OCI-LY1 (cell line): ENCODE data around the gene GFOD1.
A peak's percentile ranks its signal among the peaks of the same experiment; 100 is the strongest.

Experiments
- H2AFZ ChIP-seq: fragments of 200-600 bp; sonication (generic), shearing (Covaris generic); 2 replicates; pipeline ENCODE4 v1.6.0; 2014; ENCODE audit warnings: antibody characterized with exemption, mild to moderate bottlenecking, low read length
- H3F3A ChIP-seq: fragments of 200-600 bp; sonication (generic), shearing (Covaris generic); 2 replicates; pipeline ENCODE4 v1.6.0; 2014; ENCODE audit warnings: mild to moderate bottlenecking, antibody characterized with exemption, low read length, moderate library complexity; ENCODE audit not compliant: insufficient read depth
- H3K27ac ChIP-seq: fragments of 200-600 bp; sonication (generic); 2 replicates; pipeline ENCODE4 v1.5.1; 2014; ENCODE audit warnings: low read length, mixed run types, mild to moderate bottlenecking, low read depth; ENCODE audit not compliant: poor library complexity, severe bottlenecking
- H3K27me3 ChIP-seq: fragments of 200-600 bp; sonication (generic); 2 replicates; pipeline ENCODE4 v1.6.0; 2014; ENCODE audit warnings: antibody characterized with exemption, mild to moderate bottlenecking, low read length, moderate library complexity; ENCODE audit not compliant: insufficient read depth
- H3K36me3 ChIP-seq: fragments of 200-600 bp; sonication (generic); 2 replicates; pipeline ENCODE4 v1.6.1; 2014; ENCODE audit warnings: mild to moderate bottlenecking, antibody characterized with exemption, low read length, moderate library complexity, mixed read lengths; ENCODE audit not compliant: insufficient read depth
- H3K4me1 ChIP-seq: fragments of 200-600 bp; sonication (generic); 2 replicates; pipeline ENCODE4 v1.5.1; 2014; ENCODE audit warnings: mild to moderate bottlenecking, low read length, moderate library complexity; ENCODE audit not compliant: insufficient read depth, severe bottlenecking
- H3K4me2 ChIP-seq: fragments of 200-600 bp; sonication (generic), shearing (Covaris generic); 2 replicates; pipeline ENCODE4 v1.6.1; 2014; ENCODE audit warnings: low read length
- H3K4me3 ChIP-seq: fragments of 200-600 bp; sonication (generic); 2 replicates; pipeline ENCODE4 v1.5.1; 2014; ENCODE audit warnings: low read length, low read depth, mild to moderate bottlenecking, mixed read lengths; ENCODE audit not compliant: poor library complexity, severe bottlenecking
- H3K79me2 ChIP-seq: fragments of 200-600 bp; shearing (Covaris generic); 2 replicates; pipeline ENCODE4 v1.6.1; 2016; ENCODE audit warnings: mixed run types, low read length, mixed read lengths; ENCODE audit not compliant: insufficient read depth
- H3K9ac ChIP-seq: fragments of 200-600 bp; sonication (generic), shearing (Covaris generic); 2 replicates; pipeline ENCODE4 v1.6.1; 2014; ENCODE audit warnings: mild to moderate bottlenecking, low read length, mixed read lengths
- H3K9me2 ChIP-seq: fragments of 200-600 bp; sonication (generic), shearing (Covaris generic); 2 replicates; pipeline ENCODE4 v1.6.1; 2014; ENCODE audit warnings: low read depth, mild to moderate bottlenecking, low read length, mixed read lengths
- H3K9me3 ChIP-seq: fragments of 200-600 bp; shearing (Covaris generic); 2 replicates; pipeline ENCODE4 v1.6.1; 2014; ENCODE audit warnings: low read length, mixed read lengths
- H4K20me1 ChIP-seq: fragments of 200-600 bp; sonication (generic), shearing (Covaris generic); 2 replicates; pipeline ENCODE4 v1.6.0; 2016; ENCODE audit warnings: mild to moderate bottlenecking, low read length; ENCODE audit not compliant: insufficient read depth
- CTCF ChIP-seq: fragments of 200-600 bp; sonication (generic), shearing (Covaris generic); IDR thresholded peaks from 2 replicates; pipeline ENCODE4 v1.5.1; 2017; ENCODE audit warnings: mild to moderate bottlenecking, antibody characterized with exemption, low read length, moderate library complexity, mixed read lengths
- EZH2 ChIP-seq: fragments of 200-600 bp; sonication (generic), shearing (Covaris generic); IDR thresholded peaks from 2 replicates; pipeline ENCODE4 v1.8.0; 2017; ENCODE audit warnings: borderline replicate concordance, mixed run types, mild to moderate bottlenecking, antibody characterized with exemption, low read length, moderate library complexity, mixed read lengths

Gene GFOD1

GRCh38 chr6:13450628-13451027, 36.8 kb downstream of the GFOD1 start:
- Histone ChIP-seq H3K79me2 (no peaks in the 10 kb centered on the region), H3K9me3 (no peaks in the 10 kb centered on the region), H3K9ac (no peak overlapping the region), H3K4me2 (no peak overlapping the region), H3K9me2 (no peaks in the 10 kb centered on the region), H3F3A (no peaks in the 10 kb centered on the region), H3K4me3 (no peak overlapping the region), H4K20me1 (no peaks in the 10 kb centered on the region), H2AFZ (no peak overlapping the region), H3K36me3 (peaks cover 36% of the 10 kb centered on the region), H3K27ac (no peak overlapping the region), H3K27me3 (no peaks in the 10 kb centered on the region), H3K4me1 (peaks cover 44% of the 10 kb centered on the region)
- no peak for TF ChIP-seq EZH2
- TF ChIP-seq CTCF: no peak

GRCh38 chr6:13447949-13448724, 39.3 kb downstream of the GFOD1 start:
- Histone ChIP-seq H2AFZ (no peak overlapping the region), H3K4me3 (no peak overlapping the region), H3K9me3 (no peaks in the 10 kb centered on the region), H3K79me2 (no peaks in the 10 kb centered on the region), H3K4me2 (no peak overlapping the region), H3K27ac (peak overlapping the region; percentile 25), H3K36me3 (peaks cover 33% of the 10 kb centered on the region), H4K20me1 (no peaks in the 10 kb centered on the region), H3K9ac (no peak overlapping the region), H3K4me1 (peaks cover 35% of the 10 kb centered on the region), H3F3A (no peaks in the 10 kb centered on the region), H3K9me2 (no peaks in the 10 kb centered on the region), H3K27me3 (no peaks in the 10 kb centered on the region)
- no peak for TF ChIP-seq CTCF
- TF ChIP-seq EZH2: no peak

- Histone ChIP-seq H3F3A (no peaks in the 10 kb centered on the region), H3K4me1 (peaks cover 35% of the 10 kb centered on the region), H2AFZ (no peak overlapping the region), H3K4me3 (no peak overlapping the region), H3K79me2 (peaks cover 8% of the 10 kb centered on the region; the same call in 1 of the 2 replicates), H4K20me1 (no peaks in the 10 kb centered on the region), H3K36me3 (peaks cover 19% of the 10 kb centered on the region), H3K9me3 (no peaks in the 10 kb centered on the region), H3K27ac (peak overlapping the region; percentile 45), H3K9ac (no peak overlapping the region), H3K27me3 (no peaks in the 10 kb centered on the region), H3K9me2 (no peaks in the 10 kb centered on the region), H3K4me2 (peak overlapping the region; percentile 35; the same call in 1 of the 2 replicates)
- TF ChIP-seq EZH2 (no peak), CTCF (no peak)
These were observed 41.0 kb downstream of the GFOD1 start for GRCh38 chr6:13446381-13446780.
